Stimulated activated CD4-positive, alpha-beta T cell treated with anti-CD3 and anti-CD28 coated beads, Interleukin-15, amount 100 ng/mL, for 1 hour (primary cell): Measurements from ENCODE around the gene CPAMD8.

Experiments used
- DNase-seq, 2 donors: peaks; one replicate each; pipeline ENCODE4 v3.0.0-alpha.2; 2020; ENCODE audit warnings: low read depth in 1 of 2, low spot score in 1 of 2

CPAMD8 gene

GRCh38 chr19:17026706-17027534, at the start of gene CPAMD8:
Gene CPAMD8, minus strand, starts transcription at chr19:17026810. Its CDS starts 168 bp downstream, at chr19:17026642.
- DNase-seq, result no peak

GRCh38 chr19:17075864-17076542, 49.4 kb upstream of the CPAMD8 start:
- peak; percentile 19 to 28 for DNase-seq

- peak; percentile 98 to 99 for DNase-seq
Measured at GRCh38 chr19:17075035-17075863, 48.6 kb upstream of the CPAMD8 start, which contains the start of the genes HAUS8 and MYO9B. Gene HAUS8, minus strand, starts transcription at chr19:17075452. Its CDS starts 30 bp downstream, at chr19:17075422. Gene MYO9B, plus strand, starts transcription at chr19:17075777. Its CDS starts 25,941 bp downstream, at chr19:17101718.

GRCh38 chr19:17074634-17075034, 48.0 kb upstream of the CPAMD8 start:
- DNase-seq, result no peak

- no peak for DNase-seq
Measured at GRCh38 chr19:17073869-17074633, 47.4 kb upstream of the CPAMD8 start.

GRCh38 chr19:17070912-17071311, 44.3 kb upstream of the CPAMD8 start:
- DNase-seq, result no peak

- DNase-seq, result no peak
Measured at GRCh38 chr19:17070421-17070820, 43.8 kb upstream of the CPAMD8 start.

GRCh38 chr19:17069193-17069592, 42.6 kb upstream of the CPAMD8 start:
- no peak for DNase-seq

- no peak for DNase-seq
Measured at GRCh38 chr19:17063428-17063827, 36.8 kb upstream of the CPAMD8 start.

GRCh38 chr19:17061691-17062090, 35.1 kb upstream of the CPAMD8 start:
- DNase-seq, result no peak

GRCh38 chr19:17061205-17061604, 34.6 kb upstream of the CPAMD8 start:
- DNase-seq, result no peak

- DNase-seq, result no peak
Measured at GRCh38 chr19:17060802-17061201, 34.2 kb upstream of the CPAMD8 start.

GRCh38 chr19:17058236-17058635, 31.6 kb upstream of the CPAMD8 start:
- DNase-seq, result no peak

- no peak for DNase-seq
Measured at GRCh38 chr19:17055636-17056035, 29.0 kb upstream of the CPAMD8 start.

GRCh38 chr19:17054746-17055145, 28.1 kb upstream of the CPAMD8 start:
- no peak for DNase-seq

GRCh38 chr19:17052439-17052838, 25.8 kb upstream of the CPAMD8 start:
- no peak for DNase-seq

GRCh38 chr19:17049711-17050280, 23.2 kb upstream of the CPAMD8 start:
- DNase-seq, result no peak

- no peak for DNase-seq
Measured at GRCh38 chr19:17048885-17049453, 22.4 kb upstream of the CPAMD8 start.

- DNase-seq, result no peak
Measured at GRCh38 chr19:17045907-17046502, 19.4 kb upstream of the CPAMD8 start.

- no peak for DNase-seq
Measured at GRCh38 chr19:17043744-17044143, 17.1 kb upstream of the CPAMD8 start.
